Activated T-cell treated with anti-CD3 and anti-CD28 coated beads, Interleukin-2, amount 50 U/mL, for 24 hours (primary cell): Measurements from ENCODE around the gene EMID1.

ENCODE experiments used
- DNase-seq: peaks from one replicate; pipeline ENCODE4 v3.0.0-alpha.2; 2020
- H3K27ac Mint-ChIP-seq: 2 replicates; pipeline ENCODE4 v1.8.0; 2020; ENCODE audit warnings: mild to moderate bottlenecking, mixed read lengths
- H3K27me3 Mint-ChIP-seq: 2 replicates; pipeline ENCODE4 v1.8.0; 2020; ENCODE audit warnings: mixed read lengths
- H3K36me3 Mint-ChIP-seq: 2 replicates; pipeline ENCODE4 v1.8.0; 2020; ENCODE audit warnings: low read depth, mixed read lengths
- H3K4me1 Mint-ChIP-seq: 2 replicates; pipeline ENCODE4 v1.8.0; 2020; ENCODE audit warnings: low read depth, mixed read lengths
- H3K4me3 Mint-ChIP-seq: 2 replicates; pipeline ENCODE4 v1.8.0; 2020; ENCODE audit warnings: mild to moderate bottlenecking, moderate library complexity, mixed read lengths
- H3K9me3 Mint-ChIP-seq: 2 replicates; pipeline ENCODE4 v1.8.0; 2020; ENCODE audit warnings: mixed read lengths

Gene EMID1

DNA sequence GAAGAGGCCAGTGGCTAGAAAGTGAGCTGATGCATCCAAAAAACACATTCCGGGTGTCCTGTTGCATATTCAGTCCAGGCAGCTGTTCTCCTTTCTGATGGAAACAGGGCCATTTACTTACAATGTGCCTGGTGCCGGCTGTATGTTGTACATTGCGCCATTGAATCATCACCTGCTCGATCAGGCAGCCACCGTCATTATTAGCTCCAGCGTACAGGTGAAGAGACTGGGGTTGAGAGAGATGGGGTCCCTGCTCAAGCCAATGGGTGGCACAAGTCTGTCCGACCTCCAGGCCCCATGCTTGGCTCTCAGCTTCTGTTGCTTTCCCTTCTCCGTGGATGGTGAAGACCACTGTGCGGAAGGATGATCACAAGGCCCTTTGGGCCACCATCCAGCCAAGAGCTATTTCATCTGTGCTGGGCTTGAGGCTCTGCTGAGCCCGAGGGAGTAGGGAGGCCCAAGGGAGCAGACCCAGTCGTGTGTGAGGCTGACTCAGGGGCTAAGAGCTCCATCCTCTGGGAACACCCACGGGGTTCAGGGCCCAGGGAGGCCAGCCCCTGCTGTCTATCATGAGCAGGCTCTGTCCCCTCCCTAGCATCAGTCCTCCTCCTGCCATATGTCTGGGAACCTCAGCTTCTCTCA, 20.7 kb upstream of the EMID1 start:
- no peak for DNase-seq
- Mint-ChIP-seq H3K4me3 (no peak overlapping the region), H3K27me3 (peaks cover 2% of the 10 kb centered on the region), H3K27ac (no peak overlapping the region), H3K9me3 (no peaks in the 10 kb centered on the region), H3K36me3 (no peaks in the 10 kb centered on the region), H3K4me1 (no peaks in the 10 kb centered on the region)

DNA sequence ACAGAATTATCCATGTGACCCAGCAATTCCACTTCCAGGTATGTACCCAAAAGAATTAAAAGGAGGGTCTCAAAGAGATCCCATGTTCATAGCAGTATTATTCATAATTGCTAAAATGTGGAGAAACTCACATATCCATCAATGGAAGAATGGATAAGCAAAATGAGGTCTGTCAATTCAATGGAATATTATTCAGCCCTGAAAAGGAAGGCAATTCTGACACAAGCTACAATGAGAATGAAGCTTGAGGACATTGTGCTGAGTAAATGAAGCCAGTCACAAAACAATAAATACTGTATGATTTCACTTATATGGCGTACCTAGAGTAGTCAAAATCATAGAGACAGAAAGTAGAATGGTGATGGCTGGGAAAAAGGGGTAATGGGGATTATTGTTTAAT, 19.4 kb upstream of the EMID1 start:
- Mint-ChIP-seq H3K36me3 (no peaks in the 10 kb centered on the region), H3K27ac (no peak overlapping the region), H3K4me1 (no peaks in the 10 kb centered on the region), H3K27me3 (peaks cover 2% of the 10 kb centered on the region), H3K4me3 (no peak overlapping the region), H3K9me3 (no peaks in the 10 kb centered on the region)
- DNase-seq = no peak

DNA sequence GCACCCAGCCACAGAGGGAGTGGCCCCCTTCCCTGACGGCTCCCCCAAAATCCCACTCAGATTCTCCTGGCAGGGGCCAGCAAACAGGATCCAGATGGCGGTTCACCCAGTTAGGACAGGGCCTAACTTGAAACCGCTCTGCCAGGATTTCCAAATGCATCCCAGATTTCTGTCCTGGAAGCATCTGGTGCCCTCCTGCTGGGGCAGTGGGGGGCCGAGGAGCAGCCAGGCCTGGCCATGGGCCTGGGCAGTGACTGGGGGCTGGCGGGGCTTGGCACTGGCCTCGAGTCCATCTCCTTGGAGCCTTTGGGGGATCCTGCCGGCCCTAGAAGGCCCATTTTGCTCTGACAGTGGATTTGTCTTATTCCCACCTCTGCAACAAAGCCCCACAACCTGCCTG, 17.9 kb upstream of the EMID1 start:
- DNase-seq = no peak
- H3K4me3 Mint-ChIP-seq = no peak overlapping the region
- H3K36me3 Mint-ChIP-seq = no peaks in the 10 kb centered on the region
- no peaks in the 10 kb centered on the region for H3K9me3 Mint-ChIP-seq
- no peak overlapping the region for H3K27ac Mint-ChIP-seq
- H3K27me3 Mint-ChIP-seq = peaks cover 2% of the 10 kb centered on the region
- no peaks in the 10 kb centered on the region for H3K4me1 Mint-ChIP-seq

DNA sequence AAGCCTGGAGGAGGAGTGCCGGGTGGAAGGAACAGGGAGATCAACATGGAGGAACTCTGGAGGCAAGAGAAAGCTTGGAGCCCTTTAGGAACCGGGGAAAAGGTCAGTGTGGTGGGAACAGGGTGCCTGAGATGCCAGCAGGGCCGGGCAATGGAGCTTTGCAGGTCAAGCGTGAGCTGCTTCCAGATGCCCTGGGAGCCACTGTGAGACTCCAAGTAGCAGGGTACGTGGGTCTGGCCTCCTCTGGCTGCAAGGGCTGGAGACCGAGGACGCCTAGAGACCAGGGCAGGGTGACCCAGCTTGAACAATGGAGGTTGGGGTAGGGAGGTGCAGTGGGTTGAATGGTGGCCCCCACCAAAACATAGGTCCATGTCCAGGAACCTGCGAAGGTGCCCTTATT, 15.6 kb upstream of the EMID1 start:
- Mint-ChIP-seq H3K27me3 (peaks cover 4% of the 10 kb centered on the region), H3K36me3 (no peaks in the 10 kb centered on the region), H3K9me3 (no peaks in the 10 kb centered on the region), H3K4me3 (no peak overlapping the region), H3K27ac (no peak overlapping the region), H3K4me1 (no peaks in the 10 kb centered on the region)
- no peak for DNase-seq

DNA sequence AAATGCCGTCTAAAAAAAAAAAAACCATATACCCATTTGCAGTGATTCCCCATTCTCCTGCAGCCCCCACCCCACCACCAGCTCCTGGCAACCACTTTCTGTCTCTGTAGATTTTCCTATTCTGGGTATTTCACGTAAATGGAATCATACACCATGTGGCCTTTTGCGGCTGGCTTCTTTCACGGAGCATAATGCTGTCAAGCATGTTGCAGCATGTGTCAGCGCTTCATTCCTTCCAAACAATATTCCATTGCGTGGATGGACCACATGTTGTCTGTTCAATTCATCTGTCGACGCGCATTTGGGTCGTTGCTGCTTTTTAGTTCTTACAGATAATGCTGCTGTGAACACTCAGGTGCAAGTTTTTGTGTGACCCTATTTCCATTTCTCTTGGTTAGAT, 14.8 kb upstream of the EMID1 start:
- Mint-ChIP-seq H3K4me1 (no peaks in the 10 kb centered on the region), H3K36me3 (no peaks in the 10 kb centered on the region), H3K27me3 (peaks cover 6% of the 10 kb centered on the region), H3K27ac (no peak overlapping the region), H3K4me3 (no peak overlapping the region), H3K9me3 (no peaks in the 10 kb centered on the region)
- DNase-seq = no peak

DNA sequence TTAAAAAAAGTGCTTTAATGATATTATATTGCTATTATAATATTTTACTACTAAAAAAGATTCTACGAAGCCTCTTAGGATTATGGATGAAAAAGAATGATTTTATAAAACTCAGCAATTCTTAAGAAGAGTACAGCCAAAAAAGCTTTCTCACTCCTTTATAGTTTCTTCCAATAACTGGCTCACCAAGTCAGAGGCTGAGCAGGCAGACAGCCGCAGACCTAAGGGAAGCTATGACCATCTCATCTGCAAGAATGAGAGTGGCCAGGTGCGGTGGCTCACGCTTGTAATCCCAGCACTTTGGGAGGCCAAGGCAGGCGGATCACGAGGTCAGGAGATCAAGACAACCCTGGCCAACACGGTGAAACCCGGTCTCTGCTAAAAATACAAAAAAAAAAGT, 12.7 kb upstream of the EMID1 start:
- H3K4me1 Mint-ChIP-seq = no peaks in the 10 kb centered on the region
- no peaks in the 10 kb centered on the region for H3K9me3 Mint-ChIP-seq
- no peak for DNase-seq
- H3K4me3 Mint-ChIP-seq = no peak overlapping the region
- no peak overlapping the region for H3K27ac Mint-ChIP-seq
- no peaks in the 10 kb centered on the region for H3K36me3 Mint-ChIP-seq
- H3K27me3 Mint-ChIP-seq = peaks cover 6% of the 10 kb centered on the region

DNA sequence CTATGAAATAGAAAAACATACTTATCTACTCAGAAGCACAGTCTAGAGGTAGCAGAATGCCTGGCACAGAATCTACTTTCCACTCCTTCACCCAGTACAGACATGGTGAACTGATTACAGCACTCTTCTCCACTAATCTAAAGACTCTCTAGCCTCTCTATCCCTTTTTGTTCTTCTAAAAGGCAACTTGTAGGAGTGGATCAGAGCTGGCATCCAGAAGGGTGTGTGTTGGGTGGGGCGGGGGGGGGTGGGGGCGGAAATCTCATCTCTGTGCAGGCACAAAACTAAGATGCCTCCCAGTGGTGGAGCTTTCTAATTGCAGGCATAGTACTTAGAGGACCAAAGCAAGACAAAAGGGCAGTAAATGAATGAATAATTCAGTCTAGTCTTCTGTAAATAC, 11.5 kb upstream of the EMID1 start:
- Mint-ChIP-seq H3K27me3 (peaks cover 6% of the 10 kb centered on the region), H3K9me3 (no peaks in the 10 kb centered on the region), H3K27ac (no peak overlapping the region), H3K4me3 (no peak overlapping the region), H3K4me1 (no peaks in the 10 kb centered on the region), H3K36me3 (no peaks in the 10 kb centered on the region)
- DNase-seq = no peak

DNA sequence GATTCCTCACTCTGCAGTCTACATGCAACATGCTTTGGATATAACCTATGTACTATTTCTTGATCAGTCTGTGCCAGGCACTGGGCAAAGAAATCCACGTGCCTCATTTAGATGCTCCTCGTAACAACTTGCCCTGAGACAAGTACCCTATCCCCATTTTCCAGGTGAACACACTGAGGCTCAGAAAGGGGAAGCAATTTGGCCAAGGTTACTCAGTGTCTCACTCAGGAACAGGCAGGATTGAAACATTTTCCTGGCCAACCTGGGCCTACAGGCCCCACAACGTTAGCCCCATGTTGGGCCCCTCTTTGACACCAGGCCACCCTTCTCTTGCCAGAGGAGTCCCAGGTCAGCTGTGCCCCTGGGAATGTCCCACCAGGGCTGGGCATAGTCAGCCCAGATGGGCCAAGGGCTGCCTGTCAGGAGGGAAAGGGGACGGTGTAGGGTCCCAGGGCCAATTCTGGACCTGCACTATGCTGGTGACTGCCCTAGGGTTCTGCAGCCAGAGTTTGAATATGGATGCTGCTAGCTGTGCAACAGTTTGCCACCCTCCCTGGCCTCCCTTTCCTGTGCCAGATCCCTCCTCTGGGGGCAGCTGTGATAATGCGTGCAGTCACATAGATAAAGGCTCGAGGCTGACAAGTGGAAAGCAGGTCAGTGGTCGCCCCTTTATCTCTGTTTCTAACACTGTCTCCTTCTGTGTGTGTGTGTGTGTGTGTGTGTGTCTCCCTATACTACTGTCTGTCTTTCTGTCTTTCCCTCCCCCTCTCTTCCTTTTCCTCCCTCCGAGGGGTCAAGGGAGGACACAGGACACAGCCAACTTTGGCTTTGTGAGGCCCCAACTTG, 10.4 kb upstream of the EMID1 start:
- Mint-ChIP-seq H3K27me3 (peaks cover 9% of the 10 kb centered on the region), H3K36me3 (no peaks in the 10 kb centered on the region), H3K27ac (no peak overlapping the region)

DNA sequence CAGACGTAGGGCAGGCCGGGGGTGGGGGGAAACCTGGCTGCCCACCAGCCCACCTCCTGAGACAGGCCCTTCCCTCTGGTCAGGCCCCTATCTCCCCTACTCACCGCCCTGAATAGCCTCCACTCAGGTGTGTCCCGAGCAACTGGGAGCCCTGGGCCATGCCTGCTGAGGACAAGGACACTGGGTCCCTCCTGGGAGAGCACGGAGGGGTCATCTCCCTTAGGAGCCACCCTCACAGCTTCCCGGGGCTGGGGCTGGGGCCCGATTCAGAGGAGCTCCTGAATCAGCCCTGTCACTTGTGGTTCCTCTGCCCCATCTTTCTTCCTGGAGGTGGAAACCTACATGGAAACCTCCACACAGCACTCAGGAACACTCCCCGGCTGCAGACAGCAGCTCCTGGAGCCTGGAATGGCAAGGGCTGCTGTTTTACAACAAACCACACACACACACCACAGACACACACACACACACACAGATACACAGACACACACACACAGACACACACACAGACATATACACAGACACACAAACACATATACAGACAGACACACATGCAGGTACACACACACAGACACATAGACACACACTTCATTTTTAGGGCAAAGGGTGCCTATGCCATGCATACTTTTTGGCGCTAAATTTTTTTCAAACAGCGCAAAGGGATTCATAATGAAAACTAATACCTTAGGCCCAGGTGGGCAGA, 9.6 kb upstream of the EMID1 start:
- H3K4me1 Mint-ChIP-seq = no peaks in the 10 kb centered on the region
- DNase-seq = no peak
- peaks cover 15% of the 10 kb centered on the region for H3K27me3 Mint-ChIP-seq
- no peaks in the 10 kb centered on the region for H3K9me3 Mint-ChIP-seq
- H3K36me3 Mint-ChIP-seq = no peaks in the 10 kb centered on the region
- no peak overlapping the region for H3K4me3 Mint-ChIP-seq
- no peak overlapping the region for H3K27ac Mint-ChIP-seq

More for the DNA sequence above, 10.4 kb upstream of the EMID1 start:
- no peak for DNase-seq
- H3K4me1 Mint-ChIP-seq = no peaks in the 10 kb centered on the region
- H3K9me3 Mint-ChIP-seq = no peaks in the 10 kb centered on the region
- H3K4me3 Mint-ChIP-seq = no peak overlapping the region

DNA sequence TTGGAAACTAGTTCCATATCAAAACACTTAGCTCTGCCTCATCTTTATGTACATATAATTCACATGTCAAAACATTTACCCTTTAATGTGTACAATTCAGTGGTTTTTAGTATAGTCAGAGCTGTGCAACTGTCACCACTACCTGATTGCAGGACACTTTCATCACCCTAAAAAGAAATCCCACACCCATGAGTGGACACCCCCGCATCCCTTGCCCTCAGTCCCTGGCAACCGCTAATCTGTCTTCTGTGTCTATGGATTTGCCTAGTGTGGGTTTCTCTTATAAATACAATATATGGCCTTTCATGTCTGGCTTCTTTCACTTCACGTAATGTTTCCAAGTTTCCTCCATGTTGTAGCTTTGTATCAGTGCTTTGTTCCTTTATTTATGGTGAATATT, 8.6 kb upstream of the EMID1 start:
- Mint-ChIP-seq H3K4me3 (no peak overlapping the region), H3K27ac (no peak overlapping the region), H3K9me3 (no peaks in the 10 kb centered on the region), H3K27me3 (peaks cover 25% of the 10 kb centered on the region), H3K4me1 (peaks cover 8% of the 10 kb centered on the region), H3K36me3 (no peaks in the 10 kb centered on the region)
- no peak for DNase-seq

DNA sequence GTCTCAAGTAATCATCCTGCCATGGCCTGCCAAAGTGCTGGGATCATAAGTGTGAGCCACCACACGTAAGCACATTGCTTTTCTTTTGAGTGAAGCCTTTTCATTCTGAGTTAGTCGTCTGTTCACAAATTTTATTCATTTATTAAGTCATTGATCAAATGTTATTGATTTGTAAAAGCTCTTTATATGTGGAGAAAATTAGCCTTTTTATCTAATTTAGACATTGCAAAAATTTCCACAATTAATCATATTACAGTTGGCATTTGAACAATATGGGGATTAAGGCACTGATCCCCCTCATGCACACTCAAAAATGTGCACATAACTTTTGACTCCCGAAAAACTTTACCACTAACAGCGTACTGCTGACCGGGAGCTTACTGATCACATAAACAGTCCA, 7.5 kb upstream of the EMID1 start:
- Mint-ChIP-seq H3K4me1 (peaks cover 20% of the 10 kb centered on the region), H3K36me3 (no peaks in the 10 kb centered on the region), H3K4me3 (no peak overlapping the region), H3K27me3 (peaks cover 29% of the 10 kb centered on the region), H3K9me3 (no peaks in the 10 kb centered on the region), H3K27ac (no peak overlapping the region)
- no peak for DNase-seq

DNA sequence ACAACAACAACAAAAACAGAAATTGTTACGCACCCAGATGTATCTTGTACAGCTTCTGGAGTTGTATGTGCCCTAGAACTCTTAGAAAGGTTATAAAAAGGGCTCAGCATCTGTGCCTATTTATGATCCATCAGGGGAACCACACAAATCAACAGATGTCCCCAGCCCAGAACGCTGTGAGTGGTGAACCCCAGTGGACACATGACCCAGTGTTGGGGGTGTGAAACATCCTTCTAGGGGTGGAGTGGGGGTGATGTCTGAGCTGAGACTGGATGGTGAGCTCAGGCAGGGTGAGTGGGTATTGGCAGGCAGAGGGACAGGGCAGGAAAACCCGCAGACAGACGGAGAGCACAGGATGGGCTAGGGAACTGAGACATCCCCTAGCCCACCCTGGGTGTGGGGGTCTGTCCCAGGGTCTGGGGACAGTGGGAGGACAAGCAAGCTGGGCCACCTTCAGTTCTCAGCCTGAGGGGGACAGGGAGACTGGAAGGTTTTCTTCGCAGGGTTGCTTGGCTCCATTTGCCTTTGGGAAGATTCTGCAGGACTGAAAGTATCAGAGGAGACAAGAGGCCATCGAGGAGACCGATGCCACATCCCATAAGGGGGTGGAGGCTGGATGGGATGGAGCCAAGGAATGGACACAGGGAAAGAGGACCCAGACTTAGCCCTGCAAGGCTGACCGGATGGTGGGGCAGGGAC, 5.8 kb upstream of the EMID1 start:
- H3K36me3 Mint-ChIP-seq = no peaks in the 10 kb centered on the region
- no peak overlapping the region for H3K27ac Mint-ChIP-seq
- peaks cover 42% of the 10 kb centered on the region for H3K27me3 Mint-ChIP-seq
- H3K9me3 Mint-ChIP-seq = no peaks in the 10 kb centered on the region
- DNase-seq = no peak
- peaks cover 23% of the 10 kb centered on the region for H3K4me1 Mint-ChIP-seq
- H3K4me3 Mint-ChIP-seq = no peak overlapping the region

DNA sequence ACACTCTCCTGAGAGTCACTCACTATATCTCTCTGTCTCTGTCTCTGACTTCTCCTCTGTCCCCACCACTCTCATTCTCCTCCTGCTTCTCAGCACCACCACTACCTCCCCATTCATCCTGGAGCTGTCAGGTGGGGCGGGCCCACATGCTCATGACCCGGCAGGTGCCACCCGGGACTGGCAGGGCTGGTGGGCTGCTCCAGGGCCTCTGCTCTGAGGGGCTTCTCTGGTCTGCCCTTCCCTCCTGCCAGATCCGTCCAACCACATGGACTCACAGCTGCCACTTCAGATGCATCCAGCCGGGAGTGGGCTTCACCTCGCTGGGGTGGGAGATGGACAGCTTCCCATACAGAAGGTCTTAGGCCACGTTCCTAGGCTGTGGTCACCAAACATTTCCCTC, 4.8 kb upstream of the EMID1 start:
- no peak for DNase-seq
- Mint-ChIP-seq H3K27ac (peak overlapping the region; percentile 31), H3K4me1 (peaks cover 26% of the 10 kb centered on the region), H3K27me3 (peaks cover 45% of the 10 kb centered on the region), H3K4me3 (no peak overlapping the region), H3K36me3 (no peaks in the 10 kb centered on the region), H3K9me3 (no peaks in the 10 kb centered on the region)

DNA sequence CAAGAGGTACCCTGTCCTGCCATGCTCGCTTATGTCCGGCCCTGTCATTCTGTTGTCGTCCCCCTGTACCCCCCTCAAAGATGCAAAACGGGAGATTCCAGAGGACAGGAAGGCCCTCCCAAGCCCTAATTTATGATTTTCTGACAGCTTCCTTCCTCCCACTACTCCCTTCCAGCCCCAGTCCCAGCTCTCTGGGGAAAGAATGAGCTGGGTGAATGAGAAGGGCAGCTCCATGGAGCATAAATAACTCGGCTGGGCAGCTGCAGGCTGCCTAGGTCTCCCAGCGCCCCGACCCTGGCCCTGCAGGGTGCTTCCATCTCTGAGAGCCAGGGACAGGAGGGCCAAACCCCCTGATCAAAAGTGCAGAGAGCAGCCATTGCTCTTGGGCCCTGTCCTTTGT, 3.9 kb upstream of the EMID1 start:
- Mint-ChIP-seq H3K4me1 (peaks cover 28% of the 10 kb centered on the region), H3K4me3 (no peak overlapping the region), H3K9me3 (no peaks in the 10 kb centered on the region), H3K36me3 (no peaks in the 10 kb centered on the region), H3K27ac (no peak overlapping the region), H3K27me3 (peaks cover 52% of the 10 kb centered on the region)
- DNase-seq = no peak
